Measurements from ENCODE around the gene SLC7A6OS.

- no peak for TF ChIP-seq EZH2phosphoT487 (IDR thresholded peaks at IDR 0.05; ENCODE audit: insufficient read depth, low read depth)
- TF ChIP-seq EZH2 (IDR thresholded peaks at IDR 0.05; ENCODE audit: insufficient read depth, poor library complexity, severe bottlenecking) = no peak
These were observed 21.8 kb upstream of the SLC7A6OS start for GRCh38 chr16:68332411-68333121.
